Vagina (tissue), 2 donors: ENCODE measurements around the gene TXNRD1. TPM values are rescaled to one million over a fixed set of nuclear protein-coding genes. Genes with fewer than 3 reads are reported as not detected.

Experiments
- DNase-seq, 2 donors: peaks; one replicate each; pipeline ENCODE4 v3.0.0-alpha.2; 2017; ENCODE audit errors: extremely low spot score in 2 of 2
- H3K27ac ChIP-seq: fragments of 200-600 bp; sonication (generic); one replicate; pipeline ENCODE4 v1.5.1; 2019
- H3K27me3 ChIP-seq: fragments of 200-600 bp; sonication (generic); one replicate; pipeline ENCODE4 v1.5.1; 2019
- H3K36me3 ChIP-seq, 2 donors: fragments of 200-600 bp; sonication (generic); one replicate each; pipeline ENCODE4 v1.5.1; 2017 to 2019
- H3K4me1 ChIP-seq: fragments of 200-600 bp; sonication (generic); one replicate; pipeline ENCODE4 v1.5.1; 2019
- H3K4me3 ChIP-seq, 2 donors: fragments of 200-600 bp; sonication (generic); 1 replicate in 1 of 2; 2 replicates in 1 of 2; pipeline ENCODE4 v1.5.1; 2016 to 2019
- H3K9me3 ChIP-seq: fragments of 200-600 bp; sonication (generic); one replicate; pipeline ENCODE4 v1.5.1; 2019
- POLR2A ChIP-seq, 2 donors: fragments of 450-650 bp; IDR thresholded peaks; one replicate each; pipeline ENCODE4 v1.6.1; 2017; ENCODE audit warnings: antibody characterized with exemption in 2 of 2, mild to moderate bottlenecking in 2 of 2, moderate library complexity in 2 of 2
- POLR2AphosphoS5 ChIP-seq, 2 donors: sonication (generic); formaldehyde crosslinking; IDR thresholded peaks; one replicate each; pipeline ENCODE4 v1.9.0; 2017; ENCODE audit warnings: antibody characterized with exemption in 2 of 2, mild to moderate bottlenecking in 2 of 2, low read depth in 1 of 2; ENCODE audit not compliant: insufficient read depth in 1 of 2
- intact Hi-C: fragments of 100-400 bp; cut with DNase I; formaldehyde crosslinking; loops from one replicate; pipeline ENCODE4 v1.15.1; 2023
- total RNA-seq: library from RNA; depleted of rRNA; stranded (reverse); fragments of >200 nt; gene quantifications from one replicate; pipeline ENCODE4 v1.2.3, GENCODE V29; 2016
- TF ChIP-seq, protein P1 (sequence below), 3 experiments: fragments of 450-650 bp in 2 of 3; fragments of 200-600 bp in 1 of 3; sonication (generic) in 1 of 3; IDR thresholded peaks; one replicate each; pipeline ENCODE4 v1.5.1; 2017 to 2019; ENCODE audit warnings: antibody characterized with exemption in 3 of 3, mild to moderate bottlenecking in 2 of 3, moderate library complexity in 2 of 3

TXNRD1 gene
- total RNA-seq, 1 donor from 2014 or later = 144 TPM

DNA sequence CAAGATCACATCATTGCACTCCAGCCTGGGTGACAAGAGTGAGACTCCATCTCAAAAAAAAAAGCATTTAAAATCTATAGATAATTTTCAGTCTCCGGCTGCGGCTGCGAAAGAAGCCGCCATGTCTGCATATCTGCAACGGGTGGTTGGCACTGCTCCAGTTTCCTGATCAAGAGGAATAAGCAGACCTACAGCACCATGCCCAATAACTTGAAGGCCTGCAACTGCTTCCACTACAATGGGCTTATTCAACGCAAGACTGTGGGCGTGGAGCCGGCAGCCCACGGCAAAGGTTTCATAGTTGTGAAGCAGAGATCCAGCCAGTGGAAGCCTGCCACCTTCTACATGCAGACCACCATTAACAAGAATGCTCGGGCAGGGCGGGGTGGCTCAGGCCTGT lies 57.4 kb downstream of the TXNRD1 start:
- Histone ChIP-seq H3K27me3 (no peaks in the 10 kb centered on the region), H3K9me3 (no peaks in the 10 kb centered on the region)
- TF ChIP-seq, protein P1, sequence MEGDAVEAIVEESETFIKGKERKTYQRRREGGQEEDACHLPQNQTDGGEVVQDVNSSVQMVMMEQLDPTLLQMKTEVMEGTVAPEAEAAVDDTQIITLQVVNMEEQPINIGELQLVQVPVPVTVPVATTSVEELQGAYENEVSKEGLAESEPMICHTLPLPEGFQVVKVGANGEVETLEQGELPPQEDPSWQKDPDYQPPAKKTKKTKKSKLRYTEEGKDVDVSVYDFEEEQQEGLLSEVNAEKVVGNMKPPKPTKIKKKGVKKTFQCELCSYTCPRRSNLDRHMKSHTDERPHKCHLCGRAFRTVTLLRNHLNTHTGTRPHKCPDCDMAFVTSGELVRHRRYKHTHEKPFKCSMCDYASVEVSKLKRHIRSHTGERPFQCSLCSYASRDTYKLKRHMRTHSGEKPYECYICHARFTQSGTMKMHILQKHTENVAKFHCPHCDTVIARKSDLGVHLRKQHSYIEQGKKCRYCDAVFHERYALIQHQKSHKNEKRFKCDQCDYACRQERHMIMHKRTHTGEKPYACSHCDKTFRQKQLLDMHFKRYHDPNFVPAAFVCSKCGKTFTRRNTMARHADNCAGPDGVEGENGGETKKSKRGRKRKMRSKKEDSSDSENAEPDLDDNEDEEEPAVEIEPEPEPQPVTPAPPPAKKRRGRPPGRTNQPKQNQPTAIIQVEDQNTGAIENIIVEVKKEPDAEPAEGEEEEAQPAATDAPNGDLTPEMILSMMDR (IDR thresholded peaks at IDR 0.05) = no peak
- no peak for TF ChIP-seq POLR2AphosphoS5 (IDR thresholded peaks at IDR 0.05; ENCODE audit: insufficient read depth in 1 of 2, low read depth in 1 of 2)
- no peak for TF ChIP-seq POLR2A (IDR thresholded peaks at IDR 0.05)

DNA sequence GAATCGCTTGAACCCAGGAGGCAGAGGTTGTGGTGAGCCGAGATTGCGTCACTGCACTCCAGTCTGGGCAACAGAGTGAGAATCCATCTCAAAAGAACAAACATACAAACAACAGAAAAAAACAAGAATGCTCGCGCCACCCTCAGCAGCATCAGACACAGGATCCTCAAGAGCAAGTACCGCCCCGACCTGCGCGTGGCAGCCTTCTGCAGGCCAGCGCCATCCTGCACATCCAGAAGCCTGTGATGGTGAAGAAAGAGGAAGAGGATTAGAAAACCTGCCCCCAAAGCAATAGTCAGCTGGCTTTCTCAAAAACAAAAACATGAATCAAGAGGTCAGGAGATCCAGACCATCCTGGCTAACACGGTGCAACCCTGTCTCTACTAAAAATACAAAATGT lies 57.9 kb downstream of the TXNRD1 start:
- DNase-seq = no peak
- H3K27ac ChIP-seq = no peak overlapping the region
- H3K27me3 ChIP-seq = no peaks in the 10 kb centered on the region
- intact Hi-C loops = no loop called here
- no peak overlapping the region for H3K4me3 ChIP-seq
- no peak for TF ChIP-seq POLR2AphosphoS5 (IDR thresholded peaks at IDR 0.05; ENCODE audit: insufficient read depth in 1 of 2, low read depth in 1 of 2)
- TF ChIP-seq, protein P1 (IDR thresholded peaks at IDR 0.05) = no peak
- TF ChIP-seq POLR2A (IDR thresholded peaks at IDR 0.05) = no peak
- no peaks in the 10 kb centered on the region for H3K4me1 ChIP-seq
- no peaks in the 10 kb centered on the region for H3K36me3 ChIP-seq
- no peaks in the 10 kb centered on the region for H3K9me3 ChIP-seq

More for the DNA sequence above, 57.4 kb downstream of the TXNRD1 start:
- Histone ChIP-seq H3K4me1 (no peaks in the 10 kb centered on the region), H3K27ac (no peak overlapping the region), H3K4me3 (no peak overlapping the region), H3K36me3 (no peaks in the 10 kb centered on the region)
- intact Hi-C loops = no loop called here
- DNase-seq = no peak

DNA sequence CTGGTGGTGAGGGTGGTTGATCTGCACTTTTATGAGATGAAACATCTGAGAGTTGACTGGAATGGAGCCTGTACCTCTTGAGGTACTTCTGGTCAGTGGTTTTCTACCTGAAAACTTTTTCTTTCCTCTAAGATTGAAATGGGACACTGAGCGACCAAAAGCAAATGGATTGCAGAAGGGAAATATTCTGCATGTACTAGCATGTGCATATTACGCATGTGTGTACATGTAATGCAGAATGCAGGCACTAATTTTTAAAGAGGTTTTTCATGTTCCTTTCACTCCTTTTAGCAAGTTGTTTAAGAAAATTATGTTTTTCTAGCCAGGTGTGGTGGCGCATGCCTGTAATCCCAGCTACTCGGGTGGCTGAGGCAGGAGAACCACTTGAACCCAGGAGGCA lies 59.2 kb downstream of the TXNRD1 start:
- intact Hi-C loops = loop anchor here (5.0 kb wide), 1 partner anchor 393 kb away; no protein-coding TSS in a partner anchor
- TF ChIP-seq POLR2A (IDR thresholded peaks at IDR 0.05) (no peak), POLR2AphosphoS5 (IDR thresholded peaks at IDR 0.05; ENCODE audit: insufficient read depth in 1 of 2, low read depth in 1 of 2) (no peak)
- TF ChIP-seq, protein P1 (IDR thresholded peaks at IDR 0.05) = no peak
- H3K27ac ChIP-seq = no peak overlapping the region

DNA sequence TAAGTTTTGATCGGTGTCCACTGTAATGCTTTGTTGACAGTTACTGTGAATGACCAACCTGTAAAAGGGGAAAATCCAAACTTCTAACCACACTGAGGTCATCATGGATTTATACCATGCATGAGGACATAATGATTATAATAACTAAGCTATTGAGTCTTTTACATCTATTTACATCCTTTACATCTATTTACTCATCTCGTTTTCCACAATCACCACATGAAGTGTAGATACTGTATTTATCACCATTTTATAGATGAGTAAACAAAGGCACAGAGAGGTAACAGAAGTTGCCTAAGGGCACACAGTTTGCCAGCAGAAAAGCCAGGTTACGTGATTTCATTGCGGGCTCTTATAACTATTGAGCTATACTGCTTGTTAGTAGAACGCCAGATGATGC lies 60.1 kb downstream of the TXNRD1 start:
- Histone ChIP-seq H3K4me1 (no peaks in the 10 kb centered on the region), H3K27me3 (no peaks in the 10 kb centered on the region), H3K9me3 (no peaks in the 10 kb centered on the region), H3K36me3 (no peaks in the 10 kb centered on the region), H3K27ac (no peak overlapping the region), H3K4me3 (no peak overlapping the region)
- DNase-seq = no peak
- TF ChIP-seq, protein P1 (IDR thresholded peaks at IDR 0.05) = no peak
- TF ChIP-seq POLR2AphosphoS5 (IDR thresholded peaks at IDR 0.05; ENCODE audit: insufficient read depth in 1 of 2, low read depth in 1 of 2) (no peak), POLR2A (IDR thresholded peaks at IDR 0.05) (no peak)
- intact Hi-C loops = loop anchor here (5.0 kb wide), 1 partner anchor 393 kb away; no protein-coding TSS in a partner anchor

More for the DNA sequence above, 59.2 kb downstream of the TXNRD1 start:
- Histone ChIP-seq H3K9me3 (no peaks in the 10 kb centered on the region), H3K27me3 (no peaks in the 10 kb centered on the region), H3K4me3 (no peak overlapping the region), H3K4me1 (no peaks in the 10 kb centered on the region), H3K36me3 (no peaks in the 10 kb centered on the region)
- DNase-seq = no peak

DNA sequence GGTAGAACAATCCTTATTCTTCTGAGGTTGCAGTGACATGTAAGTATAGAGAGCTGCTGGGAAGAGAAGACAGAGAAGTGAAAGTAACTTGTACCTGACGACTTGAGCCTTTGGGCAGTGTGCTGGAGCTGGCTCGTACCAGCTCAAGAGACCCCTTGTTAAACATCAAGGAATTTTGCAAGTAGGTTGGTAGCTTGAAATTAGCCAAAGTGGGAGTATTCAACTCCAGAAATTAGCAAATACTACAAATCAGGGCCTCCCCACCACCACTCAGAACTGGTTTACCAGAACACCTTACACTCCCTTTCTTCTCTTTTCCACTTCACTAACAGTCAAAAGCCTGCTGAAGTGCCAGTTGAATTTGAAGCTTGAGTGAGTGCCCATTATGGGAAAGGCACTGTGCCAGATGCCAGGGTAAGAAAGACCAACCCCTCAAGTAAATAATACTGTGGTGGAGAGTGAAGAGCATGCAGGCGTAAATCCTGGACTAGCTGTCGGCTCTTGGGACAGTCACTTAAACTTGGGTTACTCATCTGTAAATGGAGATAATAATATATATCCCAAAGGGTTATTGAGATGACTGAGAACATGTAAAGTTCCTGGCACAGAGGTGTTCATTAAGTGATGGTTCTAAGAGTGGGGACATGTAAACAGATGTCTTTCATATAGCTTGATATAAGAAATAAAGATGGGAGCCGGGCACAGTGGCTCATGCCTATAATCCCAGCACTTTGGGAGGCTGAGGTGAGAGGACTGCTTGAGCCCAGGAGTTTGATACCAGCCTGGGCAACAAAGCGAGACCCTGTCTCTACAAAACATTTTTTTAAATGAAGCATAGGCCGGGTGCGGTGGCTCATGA lies 60.9 kb downstream of the TXNRD1 start:
- Histone ChIP-seq H3K4me3 (no peak overlapping the region), H3K4me1 (no peaks in the 10 kb centered on the region), H3K36me3 (no peaks in the 10 kb centered on the region), H3K9me3 (no peaks in the 10 kb centered on the region), H3K27ac (no peak overlapping the region), H3K27me3 (no peaks in the 10 kb centered on the region)
- no peak for TF ChIP-seq POLR2AphosphoS5 (IDR thresholded peaks at IDR 0.05; ENCODE audit: insufficient read depth in 1 of 2, low read depth in 1 of 2)
- no peak for TF ChIP-seq POLR2A (IDR thresholded peaks at IDR 0.05)
- TF ChIP-seq, protein P1 (IDR thresholded peaks at IDR 0.05) = no peak
- intact Hi-C loops = loop anchor here (5.0 kb wide), 1 partner anchor 394 kb away; no protein-coding TSS in a partner anchor
- no peak for DNase-seq
